Fibroblast of mammary gland (primary cell): ENCODE data around the gene EEA1.

Experiments
- DNase-seq: peaks from one replicate; pipeline ENCODE4 v3.0.0-alpha.2; 2010; ENCODE audit warnings: low read depth
- H3K4me3 ChIP-seq: 2 replicates; pipeline ENCODE4 v1.5.1; 2011; ENCODE audit warnings: low read depth, mild to moderate bottlenecking, low read length, moderate library complexity; ENCODE audit not compliant: control insufficient read depth
- CTCF ChIP-seq: conservative IDR thresholded peaks from 2 replicates; pipeline ENCODE4 v1.5.1; 2011; ENCODE audit warnings: low read depth, low read length, inconsistent platforms; ENCODE audit not compliant: control insufficient read depth, insufficient read depth

Gene EEA1

DNA sequence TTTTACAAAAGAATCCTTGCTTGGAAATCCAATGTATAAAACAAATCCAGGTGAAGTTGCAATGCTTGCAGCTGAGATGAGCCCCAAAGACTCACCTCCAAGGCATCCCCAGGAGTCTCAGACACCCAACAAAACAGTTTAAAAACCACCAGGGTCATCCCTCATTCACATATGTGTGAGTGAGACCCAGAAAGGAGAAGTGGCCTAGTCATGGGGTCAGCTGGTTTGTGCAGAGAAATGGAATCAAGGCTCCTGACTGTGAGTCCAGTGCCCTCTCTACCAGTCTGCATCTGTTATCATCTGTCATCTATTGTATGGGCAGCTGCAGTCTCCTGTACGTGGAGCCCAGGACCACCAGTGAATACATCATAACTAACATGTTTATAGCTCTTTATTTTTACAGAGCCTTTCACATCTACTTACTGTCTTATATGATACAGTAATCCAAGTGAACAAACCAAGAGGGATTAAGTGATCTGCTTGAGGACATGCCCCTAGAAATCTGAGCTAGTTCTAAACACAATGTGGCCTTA lies 199.3 kb downstream of the EEA1 start:
- DNase-seq = no peak
- no peak overlapping the region for H3K4me3 ChIP-seq
- no peak for TF ChIP-seq CTCF

- H3K4me3 ChIP-seq = no peak overlapping the region
- TF ChIP-seq CTCF = no peak
- no peak for DNase-seq
These were observed 202.2 kb downstream of the EEA1 start for GRCh38 chr12:92726850-92727249.

DNA sequence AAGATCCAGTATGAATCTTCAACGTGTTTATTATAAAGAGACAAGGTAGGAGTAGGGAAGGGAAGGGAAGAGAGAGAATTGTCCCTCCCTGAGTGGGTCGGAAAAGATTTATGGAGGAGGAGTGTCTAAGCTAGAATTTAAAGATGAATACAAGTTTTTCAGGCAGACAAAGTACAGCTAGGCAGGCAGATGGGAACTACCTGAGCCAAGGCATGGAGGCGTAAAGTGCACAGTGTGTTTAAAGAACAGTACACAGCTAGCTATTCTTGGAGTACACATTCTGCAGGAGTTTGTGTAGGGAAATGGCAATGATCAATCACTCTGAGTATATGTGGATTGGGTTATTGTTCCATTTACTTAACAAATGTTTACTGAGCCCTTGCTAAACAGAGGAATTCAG lies 206.2 kb downstream of the EEA1 start:
- H3K4me3 ChIP-seq = no peak overlapping the region
- no peak for TF ChIP-seq CTCF
- no peak for DNase-seq

- no peak for DNase-seq
- no peak overlapping the region for H3K4me3 ChIP-seq
- TF ChIP-seq CTCF = no peak
These were observed 207.4 kb downstream of the EEA1 start for GRCh38 chr12:92721656-92722055.

DNA sequence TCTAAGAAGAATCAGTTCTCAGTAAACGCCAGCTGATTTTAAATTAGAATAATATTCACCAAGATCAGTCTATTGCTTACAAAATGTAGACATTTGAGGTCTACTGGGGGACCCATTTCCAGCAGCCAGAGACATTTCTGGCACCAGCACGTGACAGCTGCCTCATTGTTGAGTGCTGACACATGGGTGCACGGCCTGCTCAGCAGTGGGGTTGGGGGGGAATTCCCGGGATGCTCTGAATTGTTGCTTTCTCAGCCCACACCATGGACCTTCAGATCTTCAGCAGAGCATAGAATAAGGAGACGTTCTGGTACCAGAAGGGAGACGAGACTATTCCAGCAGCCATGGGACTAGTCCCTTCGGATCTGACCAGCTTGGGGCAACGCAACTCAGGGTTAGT lies 208.0 kb downstream of the EEA1 start:
- DNase-seq = no peak
- TF ChIP-seq CTCF = no peak
- H3K4me3 ChIP-seq = no peak overlapping the region
